ENCODE measurements around the gene EID1. TPM values are rescaled to one million over a fixed set of nuclear protein-coding genes. Genes with fewer than 3 reads are reported as not detected.
A peak's percentile ranks its signal among the peaks of the same experiment; 100 is the strongest.

EID1 gene
- total RNA-seq, 1 experiment from 2014 or later: 86.7 TPM

GRCh38 chr15:48889925-48890324 lies 12.0 kb downstream of the EID1 start:
- no peak overlapping the region for H3K4me2 ChIP-seq (ENCODE audit: low read depth, low read length, poor library complexity, severe bottlenecking)
- no peaks in the 10 kb centered on the region for H3K36me3 ChIP-seq (ENCODE audit: insufficient read depth, low read length)
- no peak for DNase-seq
- H3K27me3 ChIP-seq (ENCODE audit: low read length): no peaks in the 10 kb centered on the region
- no peaks in the 10 kb centered on the region for H3K4me1 ChIP-seq (ENCODE audit: low read length)
- H3K9me2 ChIP-seq (replicated peaks; ENCODE audit: insufficient read depth, low read length): no peaks in the 10 kb centered on the region
- H3K27ac ChIP-seq (ENCODE audit: low read length): no peak overlapping the region
- no peaks in the 10 kb centered on the region for H4K20me1 ChIP-seq (ENCODE audit: insufficient read depth, low read depth, low read length)
- no peak overlapping the region for H3K9ac ChIP-seq (ENCODE audit: low read length)
- H2AFZ ChIP-seq (ENCODE audit: low read length): no peak overlapping the region
- no peaks in the 10 kb centered on the region for H3K79me2 ChIP-seq (ENCODE audit: low read length)
- H3K9me3 ChIP-seq (ENCODE audit: low read length): no peaks in the 10 kb centered on the region
- H3K4me3 ChIP-seq (ENCODE audit: low read length): no peak overlapping the region

GRCh38 chr15:48890375-48890972 lies 12.5 kb downstream of the EID1 start:
- Histone ChIP-seq H3K9me3 (ENCODE audit: low read length) (no peaks in the 10 kb centered on the region), H3K79me2 (ENCODE audit: low read length) (no peaks in the 10 kb centered on the region), H3K36me3 (ENCODE audit: insufficient read depth, low read length) (no peaks in the 10 kb centered on the region), H3K9me2 (replicated peaks; ENCODE audit: insufficient read depth, low read length) (no peaks in the 10 kb centered on the region), H3K9ac (ENCODE audit: low read length) (no peak overlapping the region), H3K27me3 (ENCODE audit: low read length) (no peaks in the 10 kb centered on the region), H3K4me3 (ENCODE audit: low read length) (no peak overlapping the region), H3K4me2 (ENCODE audit: low read depth, low read length, poor library complexity, severe bottlenecking) (no peak overlapping the region), H4K20me1 (ENCODE audit: insufficient read depth, low read depth, low read length) (no peaks in the 10 kb centered on the region), H3K27ac (ENCODE audit: low read length) (no peak overlapping the region), H2AFZ (ENCODE audit: low read length) (no peak overlapping the region), H3K4me1 (ENCODE audit: low read length) (no peaks in the 10 kb centered on the region)
- DNase-seq: no peak

- no peak overlapping the region for H3K4me2 ChIP-seq (ENCODE audit: low read depth, low read length, poor library complexity, severe bottlenecking)
- H3K9me2 ChIP-seq (replicated peaks; ENCODE audit: insufficient read depth, low read length): no peaks in the 10 kb centered on the region
- H4K20me1 ChIP-seq (ENCODE audit: insufficient read depth, low read depth, low read length): no peaks in the 10 kb centered on the region
- no peaks in the 10 kb centered on the region for H3K79me2 ChIP-seq (ENCODE audit: low read length)
- H3K27me3 ChIP-seq (ENCODE audit: low read length): no peaks in the 10 kb centered on the region
- H3K9ac ChIP-seq (ENCODE audit: low read length): no peak overlapping the region
- no peak overlapping the region for H3K27ac ChIP-seq (ENCODE audit: low read length)
- no peak overlapping the region for H2AFZ ChIP-seq (ENCODE audit: low read length)
- H3K4me1 ChIP-seq (ENCODE audit: low read length): no peaks in the 10 kb centered on the region
- H3K4me3 ChIP-seq (ENCODE audit: low read length): no peak overlapping the region
- no peak for DNase-seq
- no peaks in the 10 kb centered on the region for H3K36me3 ChIP-seq (ENCODE audit: insufficient read depth, low read length)
- no peaks in the 10 kb centered on the region for H3K9me3 ChIP-seq (ENCODE audit: low read length)
Measured at GRCh38 chr15:48891232-48891765, 13.4 kb downstream of the EID1 start.

- H2AFZ ChIP-seq (ENCODE audit: low read length): no peak overlapping the region
- H3K4me3 ChIP-seq (ENCODE audit: low read length): no peak overlapping the region
- no peak overlapping the region for H3K4me2 ChIP-seq (ENCODE audit: low read depth, low read length, poor library complexity, severe bottlenecking)
- no peaks in the 10 kb centered on the region for H4K20me1 ChIP-seq (ENCODE audit: insufficient read depth, low read depth, low read length)
- no peak overlapping the region for H3K9ac ChIP-seq (ENCODE audit: low read length)
- H3K9me3 ChIP-seq (ENCODE audit: low read length): no peaks in the 10 kb centered on the region
- H3K36me3 ChIP-seq (ENCODE audit: insufficient read depth, low read length): no peaks in the 10 kb centered on the region
- DNase-seq: no peak
- H3K27ac ChIP-seq (ENCODE audit: low read length): no peak overlapping the region
- no peaks in the 10 kb centered on the region for H3K27me3 ChIP-seq (ENCODE audit: low read length)
- H3K9me2 ChIP-seq (replicated peaks; ENCODE audit: insufficient read depth, low read length): no peaks in the 10 kb centered on the region
- peaks cover 2% of the 10 kb centered on the region; the same call in 1 of the 2 replicates for H3K4me1 ChIP-seq (ENCODE audit: low read length)
- no peaks in the 10 kb centered on the region for H3K79me2 ChIP-seq (ENCODE audit: low read length)
Measured at GRCh38 chr15:48893311-48893710, 15.4 kb downstream of the EID1 start.

GRCh38 chr15:48896869-48897814 lies 19.2 kb downstream of the EID1 start:
- Histone ChIP-seq H3K4me3 (ENCODE audit: low read length) (no peak overlapping the region), H4K20me1 (ENCODE audit: insufficient read depth, low read depth, low read length) (no peaks in the 10 kb centered on the region), H3K27ac (ENCODE audit: low read length) (no peak overlapping the region), H3K36me3 (ENCODE audit: insufficient read depth, low read length) (no peaks in the 10 kb centered on the region), H3K9me3 (ENCODE audit: low read length) (no peaks in the 10 kb centered on the region), H2AFZ (ENCODE audit: low read length) (no peak overlapping the region; the same call in 1 of the 2 replicates), H3K27me3 (ENCODE audit: low read length) (no peaks in the 10 kb centered on the region), H3K9ac (ENCODE audit: low read length) (no peak overlapping the region), H3K4me1 (ENCODE audit: low read length) (peaks cover 3% of the 10 kb centered on the region; the same call in 1 of the 2 replicates), H3K9me2 (replicated peaks; ENCODE audit: insufficient read depth, low read length) (no peaks in the 10 kb centered on the region), H3K4me2 (ENCODE audit: low read depth, low read length, poor library complexity, severe bottlenecking) (no peak overlapping the region), H3K79me2 (ENCODE audit: low read length) (no peaks in the 10 kb centered on the region)
- DNase-seq: no peak

- Histone ChIP-seq H3K4me3 (ENCODE audit: low read length) (no peak overlapping the region), H3K9me2 (replicated peaks; ENCODE audit: insufficient read depth, low read length) (no peaks in the 10 kb centered on the region), H3K79me2 (ENCODE audit: low read length) (no peaks in the 10 kb centered on the region), H3K4me1 (ENCODE audit: low read length) (peaks cover 3% of the 10 kb centered on the region; the same call in 1 of the 2 replicates), H3K36me3 (ENCODE audit: insufficient read depth, low read length) (no peaks in the 10 kb centered on the region), H2AFZ (ENCODE audit: low read length) (no peak overlapping the region), H3K27ac (ENCODE audit: low read length) (no peak overlapping the region), H3K9ac (ENCODE audit: low read length) (no peak overlapping the region), H3K9me3 (ENCODE audit: low read length) (no peaks in the 10 kb centered on the region), H3K27me3 (ENCODE audit: low read length) (no peaks in the 10 kb centered on the region), H4K20me1 (ENCODE audit: insufficient read depth, low read depth, low read length) (no peaks in the 10 kb centered on the region), H3K4me2 (ENCODE audit: low read depth, low read length, poor library complexity, severe bottlenecking) (peak overlapping the region; percentile 20)
- DNase-seq: no peak
Measured at GRCh38 chr15:48898032-48898431, 20.1 kb downstream of the EID1 start.

- peak overlapping the region; percentile 20 for H3K4me2 ChIP-seq (ENCODE audit: low read depth, low read length, poor library complexity, severe bottlenecking)
- no peaks in the 10 kb centered on the region for H4K20me1 ChIP-seq (ENCODE audit: insufficient read depth, low read depth, low read length)
- peaks cover 3% of the 10 kb centered on the region; the same call in 1 of the 2 replicates for H3K4me1 ChIP-seq (ENCODE audit: low read length)
- no peaks in the 10 kb centered on the region for H3K9me2 ChIP-seq (replicated peaks; ENCODE audit: insufficient read depth, low read length)
- DNase-seq: no peak
- no peaks in the 10 kb centered on the region for H3K9me3 ChIP-seq (ENCODE audit: low read length)
- no peak overlapping the region for H2AFZ ChIP-seq (ENCODE audit: low read length)
- no peak overlapping the region for H3K9ac ChIP-seq (ENCODE audit: low read length)
- H3K4me3 ChIP-seq (ENCODE audit: low read length): no peak overlapping the region
- H3K27me3 ChIP-seq (ENCODE audit: low read length): no peaks in the 10 kb centered on the region
- no peaks in the 10 kb centered on the region for H3K79me2 ChIP-seq (ENCODE audit: low read length)
- no peak overlapping the region for H3K27ac ChIP-seq (ENCODE audit: low read length)
- no peaks in the 10 kb centered on the region for H3K36me3 ChIP-seq (ENCODE audit: insufficient read depth, low read length)
Measured at GRCh38 chr15:48898446-48898845, 20.5 kb downstream of the EID1 start.

GRCh38 chr15:48899793-48900192 lies 21.9 kb downstream of the EID1 start:
- no peak overlapping the region for H3K4me2 ChIP-seq (ENCODE audit: low read depth, low read length, poor library complexity, severe bottlenecking)
- H3K27me3 ChIP-seq (ENCODE audit: low read length): no peaks in the 10 kb centered on the region
- H3K9me2 ChIP-seq (replicated peaks; ENCODE audit: insufficient read depth, low read length): no peaks in the 10 kb centered on the region
- no peak for DNase-seq
- H2AFZ ChIP-seq (ENCODE audit: low read length): no peak overlapping the region
- peaks cover 3% of the 10 kb centered on the region; the same call in 1 of the 2 replicates for H3K4me1 ChIP-seq (ENCODE audit: low read length)
- H3K9ac ChIP-seq (ENCODE audit: low read length): no peak overlapping the region
- H4K20me1 ChIP-seq (ENCODE audit: insufficient read depth, low read depth, low read length): no peaks in the 10 kb centered on the region
- H3K9me3 ChIP-seq (ENCODE audit: low read length): no peaks in the 10 kb centered on the region
- no peaks in the 10 kb centered on the region for H3K79me2 ChIP-seq (ENCODE audit: low read length)
- H3K36me3 ChIP-seq (ENCODE audit: insufficient read depth, low read length): no peaks in the 10 kb centered on the region
- no peak overlapping the region for H3K4me3 ChIP-seq (ENCODE audit: low read length)
- H3K27ac ChIP-seq (ENCODE audit: low read length): no peak overlapping the region

Data from Karpas-422 (cell line).